ENCODE data around the gene PLCD4.
A peak's percentile ranks its signal among the peaks of the same experiment; 100 is the strongest.

PLCD4 gene

GRCh38 chr2:218622606-218623365 is 15.1 kb downstream of the PLCD4 start:
- no peak for DNase-seq

GRCh38 chr2:218623366-218623705 is 15.6 kb downstream of the PLCD4 start:
- no peak for DNase-seq

GRCh38 chr2:218626369-218626768 is 18.7 kb downstream of the PLCD4 start:
- DNase-seq: no peak

GRCh38 chr2:218627939-218628338 is 20.2 kb downstream of the PLCD4 start:
- DNase-seq: no peak

- no peak for DNase-seq
Measured at GRCh38 chr2:218631837-218632236, 24.1 kb downstream of the PLCD4 start.

GRCh38 chr2:218635719-218636118 is 28.0 kb downstream of the PLCD4 start:
- no peak for DNase-seq

GRCh38 chr2:218638372-218638771 is 30.7 kb downstream of the PLCD4 start:
- DNase-seq: no peak

- no peak for DNase-seq
Measured at GRCh38 chr2:218642121-218642656, 34.5 kb downstream of the PLCD4 start.

- DNase-seq: no peak
Measured at GRCh38 chr2:218642786-218643185, 35.1 kb downstream of the PLCD4 start.

GRCh38 chr2:218643751-218644310 is 36.1 kb downstream of the PLCD4 start:
- no peak for DNase-seq

- DNase-seq: no peak
Measured at GRCh38 chr2:218644721-218645120, 37.0 kb downstream of the PLCD4 start.

GRCh38 chr2:218645126-218645525 is 37.4 kb downstream of the PLCD4 start:
- DNase-seq: no peak

- peak; percentile 3 to 51 (median 15) for DNase-seq
Measured at GRCh38 chr2:218648088-218648786, 40.5 kb downstream of the PLCD4 start.

- no peak for DNase-seq
Measured at GRCh38 chr2:218648787-218649100, 41.0 kb downstream of the PLCD4 start.

GRCh38 chr2:218655751-218656150 is 48.1 kb downstream of the PLCD4 start:
- DNase-seq: no peak

- DNase-seq: peak in 2 of 6 experiments; percentile 12 to 22
Measured at GRCh38 chr2:218658671-218659257, 51.1 kb downstream of the PLCD4 start.

GRCh38 chr2:218659258-218659987 is 51.7 kb downstream of the PLCD4 start, which contains the start of the genes BCS1L and ZNF142:
Gene BCS1L, plus strand, starts transcription at chr2:218659683. Its CDS starts 1,305 bp downstream, at chr2:218660988.
Gene ZNF142, minus strand, starts transcription at chr2:218659623. Its CDS starts 3,194 bp downstream, at chr2:218656429.
- DNase-seq: peak; percentile 81 to 91 (median 84)

- DNase-seq: no peak
Measured at GRCh38 chr2:218659988-218660358, 52.3 kb downstream of the PLCD4 start.

- DNase-seq: no peak
Measured at GRCh38 chr2:218662377-218662776, 54.7 kb downstream of the PLCD4 start.

- no peak for DNase-seq
Measured at GRCh38 chr2:218662827-218663226, 55.1 kb downstream of the PLCD4 start.

GRCh38 chr2:218663901-218664300 is 56.2 kb downstream of the PLCD4 start:
- no peak for DNase-seq

- no peak for DNase-seq
Measured at GRCh38 chr2:218664653-218665052, 57.0 kb downstream of the PLCD4 start.

All from stimulated activated naive CD4-positive, alpha-beta T cell (primary cell).